ENCODE results near the gene RAB24.

RAB24 gene

GRCh38 chr5:177301503-177302165 lies 1.9 kb downstream of the RAB24 start:
- Histone ChIP-seq H3K4me2 (ENCODE audit: low read length) (no peak overlapping the region), H4K5ac (ENCODE audit: low read length) (no peak overlapping the region), H2BK120ac (ENCODE audit: low read depth, low read length) (no peak overlapping the region), H3K9ac (ENCODE audit: low read length) (no peak overlapping the region), H3K27ac (ENCODE audit: low read depth, low read length) (no peak overlapping the region), H3K79me2 (ENCODE audit: control insufficient read depth, insufficient read depth, low read length) (peaks cover 18% of the 10 kb centered on the region), H4K8ac (ENCODE audit: low read depth, low read length) (no peak overlapping the region), H3K4me3 (ENCODE audit: low read length) (no peak overlapping the region), H3K36me3 (ENCODE audit: control insufficient read depth, insufficient read depth, low read length) (peaks cover 3% of the 10 kb centered on the region), H3K79me1 (ENCODE audit: low read length) (peaks cover 10% of the 10 kb centered on the region), H2BK15ac (replicated peaks; ENCODE audit: low read depth) (no peak overlapping the region), H2AK5ac (ENCODE audit: low read length) (no peak overlapping the region), H3K23ac (ENCODE audit: low read length) (no peak overlapping the region), H3K4ac (ENCODE audit: low read depth, low read length) (no peak overlapping the region), H3K56ac (ENCODE audit: low read length) (no peak overlapping the region), H3K4me1 (ENCODE audit: control insufficient read depth, low read depth, low read length) (peaks cover 4% of the 10 kb centered on the region), H3K27me3 (ENCODE audit: insufficient read depth, low read length, poor library complexity) (no peaks in the 10 kb centered on the region), H3K18ac (ENCODE audit: low read length) (no peak overlapping the region), H2BK5ac (ENCODE audit: low read length) (no peak overlapping the region)
- DNase-seq: peak; percentile 55
- no CpG with 5 or more reads among the region's 7 CpGs for WGBS (ENCODE audit: extremely low coverage, insufficient coverage, low lambda C conversion rate)

- Histone ChIP-seq H3K27ac (ENCODE audit: low read depth, low read length) (no peak overlapping the region), H3K9ac (ENCODE audit: low read length) (no peak overlapping the region), H4K8ac (ENCODE audit: low read depth, low read length) (no peak overlapping the region), H3K23ac (ENCODE audit: low read length) (no peak overlapping the region), H2BK15ac (replicated peaks; ENCODE audit: low read depth) (no peak overlapping the region), H3K79me1 (ENCODE audit: low read length) (peaks cover 10% of the 10 kb centered on the region), H2BK120ac (ENCODE audit: low read depth, low read length) (no peak overlapping the region), H3K56ac (ENCODE audit: low read length) (no peak overlapping the region), H2BK5ac (ENCODE audit: low read length) (no peak overlapping the region), H3K27me3 (ENCODE audit: insufficient read depth, low read length, poor library complexity) (no peaks in the 10 kb centered on the region), H3K36me3 (ENCODE audit: control insufficient read depth, insufficient read depth, low read length) (peaks cover under 1% of the 10 kb centered on the region), H3K18ac (ENCODE audit: low read length) (no peak overlapping the region), H3K4me2 (ENCODE audit: low read length) (no peak overlapping the region), H2AK5ac (ENCODE audit: low read length) (no peak overlapping the region), H3K79me2 (ENCODE audit: control insufficient read depth, insufficient read depth, low read length) (peaks cover 18% of the 10 kb centered on the region), H4K5ac (ENCODE audit: low read length) (no peak overlapping the region), H3K4me1 (ENCODE audit: control insufficient read depth, low read depth, low read length) (peaks cover 4% of the 10 kb centered on the region), H3K4me3 (ENCODE audit: low read length) (no peak overlapping the region), H3K4ac (ENCODE audit: low read depth, low read length) (no peak overlapping the region)
- no peak for DNase-seq
- no CpG with 5 or more reads among the region's 2 CpGs for WGBS (ENCODE audit: extremely low coverage, insufficient coverage, low lambda C conversion rate)
Measured at GRCh38 chr5:177300951-177301350, 2.6 kb downstream of the RAB24 start.

GRCh38 chr5:177300236-177300880 lies 3.2 kb downstream of the RAB24 start:
- H2BK5ac ChIP-seq (ENCODE audit: low read length): no peak overlapping the region
- no peak overlapping the region for H3K4ac ChIP-seq (ENCODE audit: low read depth, low read length)
- H3K79me1 ChIP-seq (ENCODE audit: low read length): peaks cover 8% of the 10 kb centered on the region
- no peak overlapping the region for H2BK120ac ChIP-seq (ENCODE audit: low read depth, low read length)
- H3K9ac ChIP-seq (ENCODE audit: low read length): no peak overlapping the region
- no peak overlapping the region for H3K4me3 ChIP-seq (ENCODE audit: low read length)
- peaks cover 15% of the 10 kb centered on the region for H3K79me2 ChIP-seq (ENCODE audit: control insufficient read depth, insufficient read depth, low read length)
- no peak overlapping the region for H3K18ac ChIP-seq (ENCODE audit: low read length)
- H4K8ac ChIP-seq (ENCODE audit: low read depth, low read length): no peak overlapping the region
- no peaks in the 10 kb centered on the region for H3K36me3 ChIP-seq (ENCODE audit: control insufficient read depth, insufficient read depth, low read length)
- H4K5ac ChIP-seq (ENCODE audit: low read length): no peak overlapping the region
- no peak overlapping the region for H3K23ac ChIP-seq (ENCODE audit: low read length)
- H2AK5ac ChIP-seq (ENCODE audit: low read length): no peak overlapping the region
- no peak overlapping the region for H3K4me2 ChIP-seq (ENCODE audit: low read length)
- no peak overlapping the region for H2BK15ac ChIP-seq (replicated peaks; ENCODE audit: low read depth)
- WGBS (ENCODE audit: extremely low coverage, insufficient coverage, low lambda C conversion rate): no CpG with 5 or more reads among the region's 4 CpGs
- H3K4me1 ChIP-seq (ENCODE audit: control insufficient read depth, low read depth, low read length): peaks cover 4% of the 10 kb centered on the region
- no peak overlapping the region for H3K56ac ChIP-seq (ENCODE audit: low read length)
- DNase-seq: peak; percentile 83
- no peak overlapping the region for H3K27ac ChIP-seq (ENCODE audit: low read depth, low read length)
- no peaks in the 10 kb centered on the region for H3K27me3 ChIP-seq (ENCODE audit: insufficient read depth, low read length, poor library complexity)

- H2BK120ac ChIP-seq (ENCODE audit: low read depth, low read length): no peak overlapping the region
- H2BK15ac ChIP-seq (replicated peaks; ENCODE audit: low read depth): no peak overlapping the region
- H3K4me1 ChIP-seq (ENCODE audit: control insufficient read depth, low read depth, low read length): peaks cover 1% of the 10 kb centered on the region
- H2BK5ac ChIP-seq (ENCODE audit: low read length): no peak overlapping the region
- H3K4ac ChIP-seq (ENCODE audit: low read depth, low read length): no peak overlapping the region
- H3K9ac ChIP-seq (ENCODE audit: low read length): no peak overlapping the region
- H3K4me2 ChIP-seq (ENCODE audit: low read length): no peak overlapping the region
- H3K79me1 ChIP-seq (ENCODE audit: low read length): peaks cover 4% of the 10 kb centered on the region
- H3K36me3 ChIP-seq (ENCODE audit: control insufficient read depth, insufficient read depth, low read length): no peaks in the 10 kb centered on the region
- no peak overlapping the region for H4K8ac ChIP-seq (ENCODE audit: low read depth, low read length)
- DNase-seq: no peak
- H4K5ac ChIP-seq (ENCODE audit: low read length): no peak overlapping the region
- no peak overlapping the region for H3K27ac ChIP-seq (ENCODE audit: low read depth, low read length)
- no peak overlapping the region for H3K56ac ChIP-seq (ENCODE audit: low read length)
- H3K27me3 ChIP-seq (ENCODE audit: insufficient read depth, low read length, poor library complexity): no peaks in the 10 kb centered on the region
- no peak overlapping the region for H3K18ac ChIP-seq (ENCODE audit: low read length)
- H2AK5ac ChIP-seq (ENCODE audit: low read length): no peak overlapping the region
- WGBS (ENCODE audit: extremely low coverage, insufficient coverage, low lambda C conversion rate): no CpG with 5 or more reads among the region's 9 CpGs
- H3K23ac ChIP-seq (ENCODE audit: low read length): no peak overlapping the region
- no peak overlapping the region for H3K4me3 ChIP-seq (ENCODE audit: low read length)
- H3K79me2 ChIP-seq (ENCODE audit: control insufficient read depth, insufficient read depth, low read length): peaks cover 9% of the 10 kb centered on the region
Measured at GRCh38 chr5:177299697-177300096, 3.8 kb downstream of the RAB24 start.

DNA sequence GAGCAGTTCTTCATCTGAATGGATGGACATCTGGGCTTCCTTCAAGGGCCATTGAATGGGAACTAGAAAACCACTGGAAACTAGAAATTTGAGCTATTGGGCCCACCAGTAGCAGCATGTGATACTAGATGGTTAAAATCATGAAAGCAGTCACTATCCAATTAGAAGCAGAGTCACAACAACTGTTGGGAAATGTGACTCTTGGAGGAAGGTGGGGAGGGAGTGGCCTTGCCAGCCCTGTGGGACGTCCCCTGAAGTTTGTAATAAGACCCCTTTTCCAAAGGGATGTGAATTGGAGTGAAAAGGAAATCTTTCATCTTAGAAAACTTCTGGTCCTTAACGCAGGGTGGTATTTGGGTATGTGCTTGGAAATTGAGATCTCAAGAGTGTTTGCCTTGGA lies 5.6 kb downstream of the RAB24 start:
- Histone ChIP-seq H3K27ac (ENCODE audit: low read depth, low read length) (no peak overlapping the region), H3K23ac (ENCODE audit: low read length) (no peak overlapping the region), H3K79me1 (ENCODE audit: low read length) (peaks cover 4% of the 10 kb centered on the region)

More for the DNA sequence above, 5.6 kb downstream of the RAB24 start:
- Histone ChIP-seq H3K27me3 (ENCODE audit: insufficient read depth, low read length, poor library complexity) (no peaks in the 10 kb centered on the region), H3K4me1 (ENCODE audit: control insufficient read depth, low read depth, low read length) (no peaks in the 10 kb centered on the region), H3K56ac (ENCODE audit: low read length) (no peak overlapping the region), H3K79me2 (ENCODE audit: control insufficient read depth, insufficient read depth, low read length) (no peaks in the 10 kb centered on the region), H2BK15ac (replicated peaks; ENCODE audit: low read depth) (no peak overlapping the region), H2BK120ac (ENCODE audit: low read depth, low read length) (no peak overlapping the region), H4K8ac (ENCODE audit: low read depth, low read length) (no peak overlapping the region), H3K36me3 (ENCODE audit: control insufficient read depth, insufficient read depth, low read length) (peaks cover 6% of the 10 kb centered on the region), H3K9ac (ENCODE audit: low read length) (no peak overlapping the region), H3K4me2 (ENCODE audit: low read length) (no peak overlapping the region), H2AK5ac (ENCODE audit: low read length) (no peak overlapping the region), H3K4ac (ENCODE audit: low read depth, low read length) (no peak overlapping the region), H4K5ac (ENCODE audit: low read length) (no peak overlapping the region), H2BK5ac (ENCODE audit: low read length) (no peak overlapping the region), H3K18ac (ENCODE audit: low read length) (no peak overlapping the region), H3K4me3 (ENCODE audit: low read length) (no peak overlapping the region)
- WGBS (ENCODE audit: extremely low coverage, insufficient coverage, low lambda C conversion rate): no CpG with 5 or more reads among the region's 2 CpGs
- DNase-seq: peak; percentile 32

Data from mesendoderm (in vitro differentiated cells).